ENCODE measurements around the gene PQBP1.

PQBP1 gene

DNA sequence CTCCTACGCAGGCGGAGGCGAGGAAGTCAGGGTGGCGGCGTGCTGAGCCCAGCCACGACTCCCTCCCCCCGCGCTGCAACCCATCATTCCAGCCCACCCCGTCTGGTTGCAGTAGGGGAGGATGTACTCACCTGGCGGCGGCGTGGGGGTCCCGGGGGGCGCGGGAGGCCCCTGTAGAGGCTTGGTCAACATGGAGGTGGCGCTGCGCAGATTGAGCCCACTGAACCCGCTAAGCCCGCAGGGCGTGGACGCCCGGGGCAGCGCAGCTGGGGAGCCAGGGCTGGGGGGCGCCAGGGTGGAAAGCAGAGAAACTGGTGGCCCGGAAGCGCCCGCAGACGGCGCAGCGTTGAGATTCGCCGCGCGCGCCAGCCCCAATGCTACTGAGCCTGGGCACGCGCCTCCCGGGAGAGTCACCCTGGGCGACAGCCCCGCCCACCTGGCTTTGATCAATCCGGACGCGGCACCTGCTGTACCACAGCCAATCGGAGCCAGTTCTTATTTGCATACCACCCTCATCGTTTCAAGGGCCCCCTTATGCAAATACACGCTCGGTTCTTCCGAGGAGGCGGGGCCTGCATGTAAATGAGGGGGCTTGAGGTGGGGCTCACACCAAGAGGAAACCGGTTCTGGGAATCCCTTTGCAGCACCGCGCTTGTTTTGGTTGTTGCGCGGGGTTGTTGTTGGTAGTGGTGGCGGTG, 21.1 kb downstream of the PQBP1 start, which contains the start of gene PIM2:
PIM2 (minus strand) TSS at position 382 of the 698 bp plus-strand sequence; CDS start at position 192, 190 bp downstream.
- peak within 1 kb of the TSS; percentile 63 for H3K4me3 ChIP-seq (ENCODE audit: low read length)
- DNase-seq (ENCODE audit: low read depth, low spot score), result peak; percentile 95

DNA sequence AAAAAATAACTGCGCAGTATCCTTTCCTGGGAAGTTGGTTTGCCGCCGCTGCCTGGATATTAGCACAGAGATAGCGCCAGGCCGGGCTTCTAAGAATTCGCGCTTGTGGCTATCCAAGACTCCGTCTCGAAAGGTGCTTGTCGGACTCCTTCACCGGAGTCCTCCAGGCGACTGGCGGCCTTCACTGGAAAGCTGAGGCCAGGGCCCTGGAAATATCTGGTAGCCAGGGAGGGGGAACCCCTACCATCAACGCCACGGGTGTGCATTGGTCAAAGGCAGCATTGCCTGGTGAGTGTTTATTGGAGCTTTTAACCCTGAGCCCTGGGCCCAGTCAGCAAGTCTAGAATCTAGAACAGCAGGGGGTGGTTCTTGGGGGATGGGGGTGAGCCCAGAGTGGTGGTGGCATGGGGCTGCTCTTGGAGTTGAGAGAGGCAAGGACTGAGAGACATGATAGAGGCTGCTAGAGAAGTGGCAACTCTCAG, 21.7 kb downstream of the PQBP1 start:
- peak overlapping the region; percentile 38 for H3K4me3 ChIP-seq (ENCODE audit: low read length)
- DNase-seq (ENCODE audit: low read depth, low spot score), result no peak

DNA sequence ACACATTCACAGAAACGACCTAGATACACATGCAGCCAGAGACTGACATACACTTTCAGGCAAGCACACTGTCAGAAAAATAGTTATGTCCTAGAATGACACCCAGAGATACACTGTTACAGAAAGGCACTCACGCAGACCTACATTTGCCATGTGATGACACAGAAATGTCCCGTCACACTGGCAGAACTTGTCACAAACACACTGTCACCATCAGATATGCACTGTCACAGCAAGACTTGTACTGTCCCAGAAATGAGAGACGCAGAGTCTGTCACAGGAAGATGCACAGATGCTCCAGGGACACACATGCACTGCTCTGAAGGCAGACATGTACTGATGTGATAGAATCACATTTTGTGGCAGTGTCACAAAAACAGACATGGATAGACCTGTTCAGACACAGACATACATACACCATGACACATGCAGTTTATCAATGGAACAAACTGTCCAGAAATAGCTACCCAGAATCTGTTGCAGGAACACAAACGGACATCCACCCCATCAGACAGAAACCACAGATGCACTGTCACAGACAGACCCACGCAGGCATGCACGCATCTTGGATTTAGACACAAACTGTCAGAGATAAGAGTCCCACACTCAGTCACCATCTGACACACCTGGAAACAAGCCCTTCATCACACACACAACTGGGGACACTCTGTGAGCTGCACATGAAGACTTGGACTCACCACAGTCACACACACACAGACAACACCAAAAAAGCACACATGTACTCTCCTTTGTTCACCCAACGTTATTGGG, 22.4 kb downstream of the PQBP1 start:
- no peak overlapping the region for H3K4me3 ChIP-seq (ENCODE audit: low read length)

DNA sequence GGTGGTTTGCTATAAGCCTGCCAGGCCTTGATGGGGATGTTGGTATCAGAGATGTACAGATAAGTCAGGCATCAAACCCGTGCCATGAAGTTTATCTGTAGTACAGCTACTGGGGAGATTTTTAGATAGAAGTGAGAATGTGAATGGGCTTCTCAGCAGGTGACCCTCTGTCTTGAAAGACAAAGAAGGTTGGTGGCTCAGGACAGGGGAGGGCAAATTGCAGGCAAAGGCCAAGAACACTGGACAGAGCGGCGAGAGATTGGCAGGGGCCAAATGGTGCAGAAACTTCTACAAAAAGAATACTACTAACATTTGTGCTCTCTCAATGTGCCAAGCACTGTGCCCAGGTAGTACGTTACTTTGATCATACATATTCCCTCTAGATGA, 23.0 kb downstream of the PQBP1 start:
- no peak for DNase-seq (ENCODE audit: low read depth, low spot score)
- H3K4me3 ChIP-seq (ENCODE audit: low read length), result no peak overlapping the region

More for the DNA sequence above, 22.4 kb downstream of the PQBP1 start:
- no peak for DNase-seq (ENCODE audit: low read depth, low spot score)

DNA sequence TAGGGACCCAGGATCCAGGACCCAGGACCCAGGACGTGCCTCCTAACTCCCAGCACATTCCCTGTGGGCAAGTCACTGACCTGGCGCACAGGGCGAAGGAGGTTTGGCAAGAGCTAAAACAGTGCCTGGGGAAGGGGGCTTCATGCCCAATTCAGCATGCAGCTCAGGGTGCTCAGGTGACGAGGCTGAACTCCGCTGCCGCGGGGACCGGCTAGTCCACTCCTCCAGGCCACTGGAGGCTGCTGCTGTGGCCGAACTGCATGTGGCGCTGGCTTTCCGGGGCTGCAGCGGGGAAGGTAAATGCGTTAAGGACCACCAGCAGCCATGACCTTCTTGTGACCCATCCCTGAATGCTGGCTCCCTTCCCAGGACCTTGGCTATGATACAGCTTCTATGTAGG, 26.0 kb downstream of the PQBP1 start:
- no peak overlapping the region for H3K4me3 ChIP-seq (ENCODE audit: low read length)
- DNase-seq (ENCODE audit: low read depth, low spot score), result no peak

DNA sequence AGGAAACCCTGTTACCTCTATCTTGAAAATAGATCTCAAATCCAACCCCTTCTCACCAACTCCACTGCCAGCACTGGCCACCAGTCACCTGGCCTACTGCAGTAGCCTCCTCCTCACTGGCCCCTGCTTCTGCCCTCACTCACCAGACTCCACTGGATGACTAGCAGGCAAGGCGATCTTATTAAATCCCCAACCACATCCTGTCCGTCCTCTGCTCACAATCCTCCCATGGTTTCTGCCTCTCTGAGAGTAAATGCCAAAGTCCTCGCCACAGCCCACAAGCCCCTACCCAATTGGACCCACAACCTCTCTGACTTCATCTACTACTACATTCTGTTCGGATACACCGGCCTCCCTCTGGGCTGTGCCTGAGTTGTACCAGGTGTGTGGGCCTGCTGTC, 26.5 kb downstream of the PQBP1 start:
- DNase-seq (ENCODE audit: low read depth, low spot score), result no peak
- H3K4me3 ChIP-seq (ENCODE audit: low read length), result no peak overlapping the region

DNA sequence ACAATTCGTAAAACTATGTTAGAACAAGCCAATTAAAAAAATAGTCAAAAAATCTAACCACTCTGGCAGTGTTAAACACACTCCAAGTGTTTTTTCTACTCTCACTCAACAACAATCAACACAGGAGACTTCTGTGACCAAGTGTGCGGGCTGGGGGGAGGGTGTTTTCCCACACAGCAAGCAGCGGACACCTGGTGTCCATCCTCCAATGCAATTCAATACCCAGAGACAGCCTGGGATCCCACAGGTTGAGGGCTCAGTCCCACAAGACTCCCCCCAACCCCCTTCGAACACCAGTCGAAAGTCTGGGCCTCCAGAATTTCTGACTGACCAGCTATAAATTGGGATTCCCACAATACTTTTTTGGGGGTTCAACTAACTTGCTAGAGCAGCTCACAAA, 29.4 kb downstream of the PQBP1 start:
- H3K4me3 ChIP-seq (ENCODE audit: low read length), result no peak overlapping the region

DNA sequence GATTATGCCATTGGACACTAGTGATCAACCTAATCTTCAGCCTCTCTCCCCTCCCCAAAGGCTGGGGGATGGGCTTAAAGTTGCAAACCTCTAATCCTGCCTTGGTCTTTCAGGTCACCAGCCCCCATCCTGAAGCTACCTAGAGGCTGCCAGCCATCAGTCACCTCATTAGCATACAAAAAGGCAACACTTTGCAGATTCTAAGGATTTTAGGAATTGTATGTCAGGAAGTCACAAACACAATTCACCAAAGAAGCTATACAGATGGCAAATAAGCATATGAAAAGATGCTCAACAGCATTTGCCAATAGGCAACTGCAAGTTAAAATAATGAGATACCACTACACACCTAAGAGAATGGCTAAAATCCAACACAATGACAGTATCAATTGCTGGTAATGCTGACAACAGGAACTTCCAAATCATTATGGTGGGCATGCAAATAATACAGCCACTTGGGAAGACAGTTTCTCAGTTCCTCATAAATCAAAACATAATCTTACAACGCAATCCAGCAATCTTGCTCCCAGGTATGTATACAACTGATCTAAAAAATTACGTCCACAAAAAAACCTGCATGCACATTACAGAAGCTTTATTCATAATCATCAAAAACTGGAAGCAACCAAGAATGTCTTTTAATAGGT, 30.1 kb downstream of the PQBP1 start:
- DNase-seq (ENCODE audit: low read depth, low spot score), result no peak
- H3K4me3 ChIP-seq (ENCODE audit: low read length), result no peak overlapping the region

More for the DNA sequence above, 29.4 kb downstream of the PQBP1 start:
- DNase-seq (ENCODE audit: low read depth, low spot score), result no peak

DNA sequence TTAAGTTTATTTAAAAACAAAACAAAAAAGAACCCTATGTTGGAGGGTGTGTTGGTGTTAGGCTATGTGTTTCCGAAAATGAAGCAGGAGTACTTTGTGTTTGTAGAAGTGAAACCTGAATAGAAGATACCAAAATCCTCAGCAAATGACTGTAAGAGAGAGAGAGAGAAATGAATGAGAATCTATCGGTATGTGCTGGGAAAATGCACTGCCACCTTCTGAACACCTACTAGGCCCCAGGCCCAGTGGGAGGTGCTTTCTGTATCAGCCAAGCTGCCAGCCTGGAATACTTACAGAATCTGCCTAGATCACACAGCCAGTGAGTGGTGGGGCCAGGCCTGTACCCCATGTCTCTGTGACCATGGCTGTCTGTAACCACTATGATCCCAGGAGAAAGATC, 36.0 kb downstream of the PQBP1 start:
- DNase-seq (ENCODE audit: low read depth, low spot score), result no peak
- H3K4me3 ChIP-seq (ENCODE audit: low read length), result no peak overlapping the region

DNA sequence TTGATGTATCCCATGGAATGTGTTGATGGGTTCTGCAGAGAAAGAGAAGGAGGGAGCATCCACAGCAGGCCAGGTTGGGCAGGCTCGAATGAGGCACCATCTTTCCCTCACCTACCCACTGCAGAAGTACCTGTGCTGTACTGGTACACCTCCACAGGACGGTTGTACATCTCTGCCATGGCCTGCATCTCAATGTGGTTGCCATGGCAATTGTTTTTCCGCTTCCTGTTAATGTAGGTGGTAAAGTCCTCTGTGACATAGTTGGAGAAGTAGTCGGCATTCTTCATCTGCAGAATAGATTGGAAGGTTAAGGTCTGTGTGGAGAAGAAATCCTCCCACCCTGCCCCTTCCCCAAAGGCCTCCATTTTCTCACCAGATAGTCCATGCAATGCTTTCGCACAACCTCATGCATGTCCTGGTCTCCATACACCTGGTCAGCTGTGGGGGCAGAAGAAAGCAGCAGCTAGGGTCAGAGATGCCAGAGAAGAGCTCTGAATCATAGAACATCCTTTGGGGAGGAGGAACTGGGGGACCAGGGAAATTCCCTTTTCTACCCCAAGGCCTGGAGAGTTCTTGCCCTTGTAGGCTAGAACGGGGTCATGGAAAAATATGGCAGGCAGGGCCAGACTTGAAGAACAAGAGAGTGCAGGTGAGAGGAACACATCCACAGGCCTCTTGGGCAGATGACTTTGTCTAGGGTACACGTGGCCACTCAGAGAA, 37.0 kb downstream of the PQBP1 start:
- DNase-seq (ENCODE audit: low read depth, low spot score), result no peak

DNA sequence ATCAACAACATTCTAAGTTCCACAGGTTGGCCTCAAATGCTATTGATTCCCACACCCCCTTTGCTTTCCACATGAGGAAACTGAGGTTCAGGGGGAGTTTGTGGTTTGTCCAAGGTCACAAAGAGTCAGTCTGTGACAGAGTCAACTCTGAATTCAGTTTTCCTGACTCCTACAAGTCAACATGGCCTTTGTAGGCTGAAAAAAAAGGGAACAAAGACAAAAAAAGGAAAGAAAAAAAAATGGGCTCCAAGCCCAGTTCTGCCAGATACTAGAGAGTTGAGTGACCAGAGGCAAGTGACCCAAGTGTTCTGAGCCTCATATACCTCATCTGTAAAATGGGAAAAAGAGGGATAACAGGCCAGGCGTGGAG, 37.6 kb downstream of the PQBP1 start:
- H3K4me3 ChIP-seq (ENCODE audit: low read length), result no peak overlapping the region
- DNase-seq (ENCODE audit: low read depth, low spot score), result no peak

More for the DNA sequence above, 37.0 kb downstream of the PQBP1 start:
- H3K4me3 ChIP-seq (ENCODE audit: low read length), result no peak overlapping the region

DNA sequence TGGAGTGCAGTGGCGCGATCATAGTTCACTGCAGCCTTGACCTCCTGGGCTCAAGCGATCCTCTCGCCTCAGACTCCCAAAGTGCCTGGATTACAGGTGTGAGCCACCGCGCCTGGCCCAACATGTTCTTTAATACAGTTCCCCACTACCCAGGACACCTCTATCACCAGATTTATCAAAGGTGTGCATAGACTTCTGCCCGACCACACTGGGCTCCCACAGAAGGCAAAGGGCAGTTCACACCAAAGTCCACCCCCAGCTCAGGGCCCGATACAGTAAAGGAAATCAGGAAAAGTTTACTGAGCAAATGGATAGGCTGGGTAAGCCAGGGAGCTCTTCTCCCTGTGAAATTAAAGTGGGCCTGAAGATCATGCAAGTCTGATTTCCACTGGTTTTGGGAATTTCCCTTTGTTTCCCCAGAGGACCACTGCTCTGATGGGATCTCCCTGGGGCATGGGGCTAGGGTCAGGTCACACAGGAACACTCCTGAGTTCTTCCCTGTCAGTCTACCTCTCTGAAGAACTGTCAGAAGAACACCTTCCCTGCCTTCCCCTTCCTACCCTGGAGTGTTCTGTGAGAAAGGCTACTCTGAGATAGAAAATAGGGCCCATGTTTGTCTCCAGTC, 38.8 kb downstream of the PQBP1 start:
- DNase-seq (ENCODE audit: low read depth, low spot score), result no peak
- H3K4me3 ChIP-seq (ENCODE audit: low read length), result no peak overlapping the region

DNA sequence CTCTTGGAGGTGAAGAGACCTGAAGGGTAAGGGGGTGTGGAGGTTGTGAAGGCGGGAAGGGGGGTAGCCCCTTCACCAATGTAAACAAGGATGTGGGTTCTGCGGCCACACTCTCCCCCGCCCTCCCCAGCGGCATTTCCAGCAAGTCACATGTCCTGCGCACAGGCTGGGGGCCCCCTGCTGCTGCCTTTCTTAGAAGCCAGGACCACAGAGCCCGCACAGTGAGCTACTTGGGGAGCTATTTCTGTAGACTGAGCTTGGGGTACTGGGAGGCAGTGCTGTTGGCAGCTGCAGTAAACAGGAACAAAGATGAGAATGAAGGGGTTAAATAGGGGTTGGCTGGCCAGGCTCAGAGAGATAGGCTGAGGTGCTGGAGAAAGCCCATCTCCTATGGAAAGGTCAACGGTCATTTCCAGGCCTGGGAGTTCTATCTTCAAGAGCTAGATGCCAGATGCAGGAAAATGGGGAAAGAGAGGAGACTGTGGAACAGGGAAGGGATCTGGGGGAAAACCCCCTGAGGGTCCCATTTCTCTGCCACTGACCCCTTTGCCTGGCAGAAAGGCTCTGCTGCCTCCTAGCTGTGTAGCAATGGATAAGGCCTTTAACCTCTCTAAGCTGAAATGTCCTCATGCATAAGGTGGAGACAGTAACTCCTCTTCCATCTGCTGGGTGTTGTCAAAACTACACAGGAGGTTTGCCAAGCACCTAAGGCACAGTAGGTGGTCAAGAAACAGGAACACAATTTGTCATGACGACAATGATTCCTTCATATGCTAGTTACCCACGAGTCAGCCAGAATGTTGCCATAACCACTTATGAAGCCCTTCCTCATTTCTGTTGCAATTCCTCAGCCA, 39.6 kb downstream of the PQBP1 start:
- DNase-seq (ENCODE audit: low read depth, low spot score), result peak; percentile 83
- peak overlapping the region; percentile 11; the same call in 1 of the 2 replicates for H3K4me3 ChIP-seq (ENCODE audit: low read length)

DNA sequence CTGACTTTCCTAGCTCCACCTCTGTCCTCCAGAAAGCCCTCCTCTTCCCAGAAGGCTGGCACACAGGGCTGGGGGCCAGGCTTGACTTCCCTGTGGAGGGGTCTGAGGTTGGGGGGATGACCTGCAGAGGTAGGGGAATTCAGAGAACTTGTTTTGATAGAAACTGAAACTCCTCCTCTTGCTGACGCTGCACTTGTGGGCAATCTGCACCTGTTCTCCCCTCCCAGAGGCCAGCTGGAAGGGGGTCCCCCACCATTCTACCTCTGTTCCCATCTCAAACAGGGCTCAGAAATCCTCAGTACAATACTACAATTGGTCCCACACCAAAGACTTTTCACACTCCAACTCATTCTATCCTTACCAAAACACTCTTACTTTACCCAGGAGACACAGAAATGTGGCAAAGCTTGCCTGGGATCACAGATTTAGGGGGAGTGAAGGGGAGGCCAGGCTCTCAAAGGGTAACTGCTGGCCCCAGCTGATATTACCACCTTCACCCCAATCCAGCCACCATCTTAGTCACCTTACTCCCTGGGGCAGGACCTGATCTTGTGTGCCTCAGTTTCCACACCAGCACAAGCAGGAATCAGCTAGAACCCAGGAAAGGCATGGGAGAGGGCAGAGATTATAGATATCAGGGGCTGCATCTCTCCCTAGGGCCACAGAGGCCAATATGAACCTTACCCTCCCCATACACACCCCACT, 41.1 kb downstream of the PQBP1 start:
- no peak overlapping the region for H3K4me3 ChIP-seq (ENCODE audit: low read length)

DNA sequence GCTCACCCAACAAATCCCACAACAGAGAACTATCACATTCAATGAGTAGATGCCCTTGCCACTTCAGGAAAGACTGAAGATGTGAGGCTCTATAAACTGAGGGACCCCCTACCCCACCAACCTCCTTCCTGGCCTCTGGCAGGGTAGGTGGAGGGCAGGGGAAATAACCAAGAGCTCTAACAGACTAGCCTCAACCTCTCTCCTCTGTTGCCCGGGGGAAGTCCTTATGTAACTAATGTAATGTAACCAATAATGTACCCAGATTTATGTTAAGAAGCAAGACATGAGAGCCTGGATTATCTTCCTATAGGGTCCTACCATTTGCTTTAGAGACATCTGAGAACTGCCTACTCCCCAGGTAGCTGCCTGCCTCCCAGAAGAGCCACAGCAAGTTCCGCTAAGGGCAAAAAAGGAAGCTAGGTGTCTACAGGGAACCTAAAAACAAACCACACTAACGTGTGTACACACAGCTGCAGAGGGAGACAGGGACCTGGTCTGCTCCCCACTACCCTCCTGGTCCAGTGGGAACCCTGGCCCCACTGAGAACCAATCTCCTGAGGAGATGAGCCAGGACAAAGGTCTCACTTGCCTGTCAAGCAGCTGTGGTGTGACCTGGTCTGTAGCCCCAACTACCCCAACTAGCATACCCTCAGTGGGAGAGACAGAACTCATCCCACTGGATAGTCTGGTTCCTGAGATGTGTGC, 41.9 kb downstream of the PQBP1 start:
- DNase-seq (ENCODE audit: low read depth, low spot score), result peak; percentile 44
- no peak overlapping the region for H3K4me3 ChIP-seq (ENCODE audit: low read length)

More for the DNA sequence above, 41.1 kb downstream of the PQBP1 start:
- DNase-seq (ENCODE audit: low read depth, low spot score), result no peak

DNA sequence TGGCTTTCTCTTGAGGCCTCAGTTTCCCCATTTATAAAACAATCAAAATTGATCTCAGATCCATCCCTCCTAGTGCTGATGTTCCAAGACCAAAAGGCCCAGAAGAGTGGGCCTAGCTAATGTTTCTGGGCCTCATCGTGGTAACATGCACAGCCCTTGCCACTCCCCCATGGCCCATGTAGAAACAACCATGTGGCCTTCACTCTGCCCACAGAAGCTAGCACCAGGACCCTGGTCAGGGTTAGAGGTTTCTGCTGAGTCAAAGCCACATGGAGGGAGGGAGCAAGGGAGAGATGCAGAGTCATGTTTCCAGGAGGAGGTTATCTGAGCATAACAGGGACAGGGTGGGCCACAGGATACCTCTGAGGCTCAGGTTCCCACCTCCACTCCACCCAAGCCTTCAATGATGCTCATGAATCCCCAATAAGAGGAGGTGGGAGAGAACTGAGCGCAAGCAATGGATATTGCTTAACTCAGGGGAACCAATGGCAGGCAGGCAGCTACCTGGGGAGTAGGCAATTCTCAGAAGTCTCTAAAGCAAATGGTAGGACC, 42.8 kb downstream of the PQBP1 start:
- H3K4me3 ChIP-seq (ENCODE audit: low read length), result no peak overlapping the region
- no peak for DNase-seq (ENCODE audit: low read depth, low spot score)

DNA sequence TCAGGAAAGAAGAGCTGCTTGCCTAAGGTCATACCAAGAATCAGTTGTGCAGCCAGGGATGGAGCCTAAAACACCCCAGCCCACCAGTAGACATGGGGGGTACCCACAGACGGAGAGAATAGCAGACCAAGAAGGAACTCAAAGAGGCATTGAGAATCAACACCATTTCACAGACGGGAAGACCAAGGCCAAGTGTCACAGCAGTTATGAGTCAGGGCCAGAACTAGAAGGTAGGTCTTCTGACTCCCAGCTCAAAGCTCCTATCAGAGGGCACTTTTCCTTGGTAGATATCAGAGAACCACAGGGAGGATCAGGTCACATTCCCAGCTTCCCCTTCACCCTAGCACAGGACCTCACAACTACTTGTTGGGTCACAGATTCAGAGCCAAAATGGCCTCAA, 45.2 kb downstream of the PQBP1 start:
- DNase-seq (ENCODE audit: low read depth, low spot score), result no peak
- no peak overlapping the region for H3K4me3 ChIP-seq (ENCODE audit: low read length)
